VCaP (cell line): ENCODE measurements around the gene AP4S1.
"Not testable (repeated sequence)": the region's sequence is repeated elsewhere in the genome, so short reads cannot be mapped to it uniquely, and the experiment has no call there.

ENCODE experiments used
- H3K27ac ChIP-seq: fragments of 450-650 bp; 2 replicates; pipeline ENCODE4 v1.5.1; 2017
- CTCF ChIP-seq: fragments of 450-650 bp; conservative IDR thresholded peaks from 2 replicates; pipeline ENCODE4 v1.5.1; 2017; ENCODE audit warnings: mild to moderate bottlenecking, moderate library complexity

Gene AP4S1

GRCh38 chr14:31025367-31026076 is at the start of gene AP4S1:
Gene AP4S1, plus strand, starts transcription at chr14:31025649. Its CDS starts 40,548 bp downstream, at chr14:31066197.
- TF ChIP-seq CTCF = no peak
- peak within 1 kb of the TSS; percentile 98 for H3K27ac ChIP-seq

- no peak for TF ChIP-seq CTCF
- no peak overlapping the region for H3K27ac ChIP-seq
These were observed 47.7 kb upstream of the AP4S1 start for GRCh38 chr14:30977752-30978151.

GRCh38 chr14:30980106-30980704 is 45.2 kb upstream of the AP4S1 start:
- H3K27ac ChIP-seq = not testable (repeated sequence)
- TF ChIP-seq CTCF = peak; percentile 83

- H3K27ac ChIP-seq = no peak overlapping the region
- no peak for TF ChIP-seq CTCF
These were observed 44.5 kb upstream of the AP4S1 start for GRCh38 chr14:30980980-30981379.

GRCh38 chr14:30982533-30982932 is 42.9 kb upstream of the AP4S1 start:
- no peak for TF ChIP-seq CTCF
- H3K27ac ChIP-seq = no peak overlapping the region

GRCh38 chr14:30983858-30984257 is 41.6 kb upstream of the AP4S1 start:
- no peak overlapping the region for H3K27ac ChIP-seq

GRCh38 chr14:30985796-30986195 is 39.7 kb upstream of the AP4S1 start:
- no peak for TF ChIP-seq CTCF
- H3K27ac ChIP-seq = no peak overlapping the region

More at GRCh38 chr14:30983858-30984257, 41.6 kb upstream of the AP4S1 start:
- TF ChIP-seq CTCF = no peak
